ENCODE data around the gene SHOX.
"Not testable (repeated sequence)": the region's sequence is repeated elsewhere in the genome, so short reads cannot be mapped to it uniquely, and the experiment has no call there.

SHOX gene

DNA sequence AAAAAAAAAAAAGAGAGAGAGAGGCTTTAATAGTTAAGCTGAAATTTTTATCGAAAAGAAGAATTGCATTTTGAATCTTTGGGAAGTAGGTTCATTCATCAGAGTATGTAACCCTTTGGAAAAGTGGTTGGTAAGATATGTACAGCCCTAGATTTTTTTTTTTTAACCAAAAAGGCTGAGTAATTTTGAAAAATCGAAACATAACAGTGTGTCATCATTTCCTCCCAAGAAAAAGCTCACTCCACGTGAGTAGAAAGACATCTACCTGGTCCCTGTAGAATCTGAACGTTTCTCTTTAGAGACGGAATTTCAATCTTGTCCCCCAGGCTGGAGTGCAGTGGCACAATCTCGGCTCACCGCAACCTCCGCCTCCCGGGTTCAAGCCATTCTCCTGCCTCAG, 16.2 kb downstream of the SHOX start:
- H2AK5ac ChIP-seq (ENCODE audit: low read length): no peak overlapping the region
- no CpG with 5 or more reads among the region's 9 CpGs for WGBS (ENCODE audit: extremely low coverage, insufficient coverage, low lambda C conversion rate)
- H2BK15ac ChIP-seq (replicated peaks; ENCODE audit: low read depth): no peak overlapping the region
- no peak overlapping the region for H3K9ac ChIP-seq (ENCODE audit: low read length)
- H3K18ac ChIP-seq (ENCODE audit: low read length): no peak overlapping the region
- H3K4me1 ChIP-seq (ENCODE audit: control insufficient read depth, low read depth, low read length): no peaks in the 10 kb centered on the region
- no peaks in the 10 kb centered on the region for H3K79me2 ChIP-seq (ENCODE audit: control insufficient read depth, insufficient read depth, low read length)
- no peak overlapping the region for H3K27ac ChIP-seq (ENCODE audit: low read depth, low read length)
- H3K23ac ChIP-seq (ENCODE audit: low read length): no peak overlapping the region
- no peaks in the 10 kb centered on the region for H3K79me1 ChIP-seq (ENCODE audit: low read length)
- peaks cover 41% of the 10 kb centered on the region for H3K27me3 ChIP-seq (ENCODE audit: insufficient read depth, low read length, poor library complexity)
- no peaks in the 10 kb centered on the region for H3K36me3 ChIP-seq (ENCODE audit: control insufficient read depth, insufficient read depth, low read length)
- no peak overlapping the region for H3K4me3 ChIP-seq (ENCODE audit: low read length)
- no peak overlapping the region for H3K4me2 ChIP-seq (ENCODE audit: low read length)
- no peak overlapping the region for H3K56ac ChIP-seq (ENCODE audit: low read length)
- no peak overlapping the region for H4K8ac ChIP-seq (ENCODE audit: low read depth, low read length)
- H4K5ac ChIP-seq (ENCODE audit: low read length): no peak overlapping the region
- DNase-seq: no peak
- H2BK5ac ChIP-seq (ENCODE audit: low read length): no peak overlapping the region
- no peak overlapping the region for H2BK120ac ChIP-seq (ENCODE audit: low read depth, low read length)
- no peak overlapping the region for H3K4ac ChIP-seq (ENCODE audit: low read depth, low read length)

DNA sequence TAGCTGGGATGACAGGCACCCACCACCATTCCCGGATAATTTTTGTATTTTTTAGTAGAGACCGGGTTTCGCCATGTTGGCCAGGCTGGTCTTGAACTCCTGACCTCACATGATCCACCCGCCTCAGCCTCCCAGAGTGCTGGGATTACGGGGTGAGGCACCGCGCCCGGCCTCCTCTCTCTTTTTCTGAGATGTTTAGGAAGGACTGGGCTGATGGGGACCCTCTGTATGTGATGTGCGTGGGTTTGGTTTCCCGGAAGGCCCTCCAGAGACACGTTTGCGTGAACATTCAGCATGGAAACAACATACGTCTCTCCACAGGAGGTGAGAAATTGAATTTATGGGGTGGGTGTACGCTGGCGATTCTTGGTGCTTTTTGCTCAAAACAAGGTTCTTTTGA, 18.6 kb downstream of the SHOX start:
- Histone ChIP-seq H3K56ac (ENCODE audit: low read length) (no peak overlapping the region), H3K23ac (ENCODE audit: low read length) (no peak overlapping the region), H3K4ac (ENCODE audit: low read depth, low read length) (no peak overlapping the region), H2BK120ac (ENCODE audit: low read depth, low read length) (no peak overlapping the region), H3K27me3 (ENCODE audit: insufficient read depth, low read length, poor library complexity) (peaks cover 19% of the 10 kb centered on the region), H3K79me1 (ENCODE audit: low read length) (no peaks in the 10 kb centered on the region), H3K9ac (ENCODE audit: low read length) (no peak overlapping the region), H3K79me2 (ENCODE audit: control insufficient read depth, insufficient read depth, low read length) (no peaks in the 10 kb centered on the region), H3K27ac (ENCODE audit: low read depth, low read length) (no peak overlapping the region), H2BK15ac (replicated peaks; ENCODE audit: low read depth) (no peak overlapping the region), H2BK5ac (ENCODE audit: low read length) (no peak overlapping the region), H4K8ac (ENCODE audit: low read depth, low read length) (no peak overlapping the region), H3K18ac (ENCODE audit: low read length) (no peak overlapping the region), H3K4me2 (ENCODE audit: low read length) (no peak overlapping the region), H3K36me3 (ENCODE audit: control insufficient read depth, insufficient read depth, low read length) (no peaks in the 10 kb centered on the region), H2AK5ac (ENCODE audit: low read length) (no peak overlapping the region), H4K5ac (ENCODE audit: low read length) (no peak overlapping the region), H3K4me1 (ENCODE audit: control insufficient read depth, low read depth, low read length) (no peaks in the 10 kb centered on the region), H3K4me3 (ENCODE audit: low read length) (no peak overlapping the region)
- WGBS (ENCODE audit: extremely low coverage, insufficient coverage, low lambda C conversion rate): no CpG with 5 or more reads among the region's 15 CpGs
- no peak for DNase-seq

GRCh38 chrX:650324-650723, 19.7 kb downstream of the SHOX start:
- Histone ChIP-seq H3K23ac (ENCODE audit: low read length) (no peak overlapping the region), H3K36me3 (ENCODE audit: control insufficient read depth, insufficient read depth, low read length) (no peaks in the 10 kb centered on the region), H3K4me3 (ENCODE audit: low read length) (no peak overlapping the region), H3K4ac (ENCODE audit: low read depth, low read length) (no peak overlapping the region), H2AK5ac (ENCODE audit: low read length) (no peak overlapping the region), H3K9ac (ENCODE audit: low read length) (no peak overlapping the region), H3K79me1 (ENCODE audit: low read length) (no peaks in the 10 kb centered on the region), H2BK15ac (replicated peaks; ENCODE audit: low read depth) (no peak overlapping the region), H3K4me2 (ENCODE audit: low read length) (no peak overlapping the region), H4K8ac (ENCODE audit: low read depth, low read length) (no peak overlapping the region), H2BK120ac (ENCODE audit: low read depth, low read length) (no peak overlapping the region), H2BK5ac (ENCODE audit: low read length) (no peak overlapping the region), H3K4me1 (ENCODE audit: control insufficient read depth, low read depth, low read length) (no peaks in the 10 kb centered on the region), H3K27me3 (ENCODE audit: insufficient read depth, low read length, poor library complexity) (peaks cover 8% of the 10 kb centered on the region), H4K5ac (ENCODE audit: low read length) (no peak overlapping the region), H3K27ac (ENCODE audit: low read depth, low read length) (no peak overlapping the region), H3K56ac (ENCODE audit: low read length) (no peak overlapping the region), H3K18ac (ENCODE audit: low read length) (no peak overlapping the region), H3K79me2 (ENCODE audit: control insufficient read depth, insufficient read depth, low read length) (no peaks in the 10 kb centered on the region)
- DNase-seq: no peak
- no CpG with 5 or more reads among the region's 15 CpGs for WGBS (ENCODE audit: extremely low coverage, insufficient coverage, low lambda C conversion rate)

DNA sequence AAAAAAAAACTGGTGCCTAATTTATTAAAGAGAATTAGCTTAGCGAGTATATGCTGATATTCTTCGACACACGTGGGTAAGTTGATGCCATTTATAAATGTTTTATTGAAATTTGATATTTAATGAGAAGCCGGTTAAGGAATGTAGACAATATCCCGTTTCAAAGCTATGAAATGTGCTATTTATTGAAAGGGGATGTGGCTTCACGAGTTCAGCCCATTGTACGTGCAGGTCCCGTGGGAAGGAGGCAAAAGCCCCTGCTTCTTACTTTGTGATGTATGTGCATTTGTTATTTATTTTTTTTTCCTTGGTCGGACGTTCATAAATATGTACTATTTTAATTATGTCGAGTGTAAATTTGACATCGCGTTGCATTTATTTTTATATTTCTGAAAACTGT, 20.2 kb downstream of the SHOX start:
- Histone ChIP-seq H3K4ac (ENCODE audit: low read depth, low read length) (no peak overlapping the region), H3K27me3 (ENCODE audit: insufficient read depth, low read length, poor library complexity) (peaks cover 3% of the 10 kb centered on the region)
- no CpG with 5 or more reads among the region's 13 CpGs for WGBS (ENCODE audit: extremely low coverage, insufficient coverage, low lambda C conversion rate)

GRCh38 chrX:651922-652321, 21.3 kb downstream of the SHOX start:
- H3K18ac ChIP-seq (ENCODE audit: low read length): not testable (repeated sequence)
- WGBS (ENCODE audit: extremely low coverage, insufficient coverage, low lambda C conversion rate): no CpG with 5 or more reads among the region's 25 CpGs

More for the DNA sequence above, 20.2 kb downstream of the SHOX start:
- H3K36me3 ChIP-seq (ENCODE audit: control insufficient read depth, insufficient read depth, low read length): no peaks in the 10 kb centered on the region
- no peaks in the 10 kb centered on the region for H3K79me1 ChIP-seq (ENCODE audit: low read length)
- H4K8ac ChIP-seq (ENCODE audit: low read depth, low read length): no peak overlapping the region
- H2BK15ac ChIP-seq (replicated peaks; ENCODE audit: low read depth): no peak overlapping the region
- H4K5ac ChIP-seq (ENCODE audit: low read length): no peak overlapping the region
- DNase-seq: no peak
- H3K4me1 ChIP-seq (ENCODE audit: control insufficient read depth, low read depth, low read length): no peaks in the 10 kb centered on the region
- no peak overlapping the region for H2AK5ac ChIP-seq (ENCODE audit: low read length)
- no peak overlapping the region for H3K4me3 ChIP-seq (ENCODE audit: low read length)
- no peak overlapping the region for H3K23ac ChIP-seq (ENCODE audit: low read length)
- no peak overlapping the region for H3K9ac ChIP-seq (ENCODE audit: low read length)
- H3K56ac ChIP-seq (ENCODE audit: low read length): no peak overlapping the region
- H2BK120ac ChIP-seq (ENCODE audit: low read depth, low read length): no peak overlapping the region
- H3K27ac ChIP-seq (ENCODE audit: low read depth, low read length): no peak overlapping the region
- H3K4me2 ChIP-seq (ENCODE audit: low read length): no peak overlapping the region
- no peak overlapping the region for H3K18ac ChIP-seq (ENCODE audit: low read length)
- no peak overlapping the region for H2BK5ac ChIP-seq (ENCODE audit: low read length)
- no peaks in the 10 kb centered on the region for H3K79me2 ChIP-seq (ENCODE audit: control insufficient read depth, insufficient read depth, low read length)

GRCh38 chrX:652341-652741, 21.8 kb downstream of the SHOX start:
- Histone ChIP-seq H2AK5ac (ENCODE audit: low read length) (no peak overlapping the region), H4K5ac (ENCODE audit: low read length) (no peak overlapping the region), H3K9ac (ENCODE audit: low read length) (no peak overlapping the region), H3K27ac (ENCODE audit: low read depth, low read length) (no peak overlapping the region), H3K4me1 (ENCODE audit: control insufficient read depth, low read depth, low read length) (no peaks in the 10 kb centered on the region), H2BK15ac (replicated peaks; ENCODE audit: low read depth) (no peak overlapping the region), H3K36me3 (ENCODE audit: control insufficient read depth, insufficient read depth, low read length) (no peaks in the 10 kb centered on the region), H3K27me3 (ENCODE audit: insufficient read depth, low read length, poor library complexity) (no peaks in the 10 kb centered on the region), H3K18ac (ENCODE audit: low read length) (no peak overlapping the region), H3K56ac (ENCODE audit: low read length) (no peak overlapping the region), H3K4ac (ENCODE audit: low read depth, low read length) (no peak overlapping the region), H2BK120ac (ENCODE audit: low read depth, low read length) (no peak overlapping the region), H3K23ac (ENCODE audit: low read length) (no peak overlapping the region), H4K8ac (ENCODE audit: low read depth, low read length) (no peak overlapping the region), H3K79me1 (ENCODE audit: low read length) (no peaks in the 10 kb centered on the region), H3K4me2 (ENCODE audit: low read length) (no peak overlapping the region), H2BK5ac (ENCODE audit: low read length) (no peak overlapping the region), H3K4me3 (ENCODE audit: low read length) (no peak overlapping the region), H3K79me2 (ENCODE audit: control insufficient read depth, insufficient read depth, low read length) (no peaks in the 10 kb centered on the region)
- no CpG with 5 or more reads among the region's 11 CpGs for WGBS (ENCODE audit: extremely low coverage, insufficient coverage, low lambda C conversion rate)
- no peak for DNase-seq

More at GRCh38 chrX:651922-652321, 21.3 kb downstream of the SHOX start:
- H4K8ac ChIP-seq (ENCODE audit: low read depth, low read length); H3K36me3 ChIP-seq (ENCODE audit: control insufficient read depth, insufficient read depth, low read length); H3K56ac ChIP-seq (ENCODE audit: low read length); H3K79me1 ChIP-seq (ENCODE audit: low read length); H3K4me3 ChIP-seq (ENCODE audit: low read length); H3K4me1 ChIP-seq (ENCODE audit: control insufficient read depth, low read depth, low read length); H3K4ac ChIP-seq (ENCODE audit: low read depth, low read length); H3K9ac ChIP-seq (ENCODE audit: low read length); H4K5ac ChIP-seq (ENCODE audit: low read length); H3K23ac ChIP-seq (ENCODE audit: low read length); H3K4me2 ChIP-seq (ENCODE audit: low read length); H2BK15ac ChIP-seq (replicated peaks; ENCODE audit: low read depth); H3K27me3 ChIP-seq (ENCODE audit: insufficient read depth, low read length, poor library complexity); H3K27ac ChIP-seq (ENCODE audit: low read depth, low read length); H2AK5ac ChIP-seq (ENCODE audit: low read length); H2BK5ac ChIP-seq (ENCODE audit: low read length); H2BK120ac ChIP-seq (ENCODE audit: low read depth, low read length); H3K79me2 ChIP-seq (ENCODE audit: control insufficient read depth, insufficient read depth, low read length); DNase-seq: not testable (repeated sequence)
